ENCODE data around the gene MRPS22.

The MRPS22 gene

GRCh38 chr3:139343895-139344856 is at the start of gene MRPS22:
Gene MRPS22, plus strand, starts transcription at chr3:139344020. Its CDS starts 7 bp downstream, at chr3:139344027.
- H3K9me3 Mint-ChIP-seq, result peaks cover 3 to 4% of the 10 kb centered on the region in 2 donors
- peak within 1 kb of the TSS in 1 of 2 donors; percentile 46 for H3K4me3 Mint-ChIP-seq
- peaks cover 8 to 13% of the 10 kb centered on the region in 2 donors for H3K36me3 Mint-ChIP-seq
- H3K27me3 Mint-ChIP-seq, result peaks cover 6 to 19% of the 10 kb centered on the region in 2 donors
- peak; percentile 98 for ATAC-seq (replicated peaks)
- H3K27ac Mint-ChIP-seq, result peak within 1 kb of the TSS; percentile 66
- peaks cover 0 to 7% of the 10 kb centered on the region in 2 donors for H3K4me1 Mint-ChIP-seq
- peak; percentile 82 for DNase-seq

DNA sequence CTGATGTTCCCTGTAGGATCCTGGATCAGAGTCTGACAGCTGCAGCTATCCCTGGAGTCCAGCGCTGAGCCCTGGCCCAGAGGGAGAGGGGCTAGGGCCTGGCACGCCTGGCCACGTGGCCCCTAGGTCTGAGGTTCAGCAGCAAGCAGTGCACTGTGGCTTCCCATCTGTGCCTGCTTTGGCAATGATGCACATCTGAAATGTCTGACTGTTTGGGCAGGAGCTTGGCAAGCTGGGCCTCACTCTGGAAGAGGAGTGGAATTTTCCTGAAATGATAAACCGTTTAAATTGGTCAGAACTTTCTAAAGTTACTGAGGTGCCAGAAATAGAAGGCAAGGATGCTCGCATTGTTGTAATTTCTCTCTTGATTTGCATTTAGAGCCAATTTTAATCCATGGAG is 48.8 kb upstream of the MRPS22 start:
- Mint-ChIP-seq H3K36me3 (no peaks in the 10 kb centered on the region), H3K9me3 (no peaks in the 10 kb centered on the region), H3K4me1 (no peaks in the 10 kb centered on the region), H3K27me3 (peaks cover 0 to 12% of the 10 kb centered on the region in 2 donors), H3K4me3 (no peak overlapping the region), H3K27ac (no peak overlapping the region)
- ATAC-seq (replicated peaks) (no peak), DNase-seq (no peak)

- DNase-seq (no peak), ATAC-seq (replicated peaks) (no peak)
- H3K4me3 Mint-ChIP-seq, result no peak overlapping the region
- H3K27me3 Mint-ChIP-seq, result peaks cover 0 to 12% of the 10 kb centered on the region in 2 donors
- no peaks in the 10 kb centered on the region for H3K4me1 Mint-ChIP-seq
- no peaks in the 10 kb centered on the region for H3K36me3 Mint-ChIP-seq
- no peak overlapping the region for H3K27ac Mint-ChIP-seq
- H3K9me3 Mint-ChIP-seq, result no peaks in the 10 kb centered on the region
Measured at GRCh38 chr3:139296141-139296718, 47.6 kb upstream of the MRPS22 start.

GRCh38 chr3:139297588-139298311 is 46.1 kb upstream of the MRPS22 start:
- no peak for ATAC-seq (replicated peaks)
- Mint-ChIP-seq H3K27ac (no peak overlapping the region), H3K36me3 (no peaks in the 10 kb centered on the region), H3K9me3 (no peaks in the 10 kb centered on the region), H3K4me1 (no peaks in the 10 kb centered on the region), H3K4me3 (no peak overlapping the region), H3K27me3 (peaks cover 7 to 16% of the 10 kb centered on the region in 2 donors)
- no peak for DNase-seq

GRCh38 chr3:139299261-139300132 is 44.3 kb upstream of the MRPS22 start:
- no peaks in the 10 kb centered on the region for H3K9me3 Mint-ChIP-seq
- H3K27ac Mint-ChIP-seq, result no peak overlapping the region
- ATAC-seq (replicated peaks) (no peak), DNase-seq (no peak)
- H3K4me3 Mint-ChIP-seq, result no peak overlapping the region
- H3K27me3 Mint-ChIP-seq, result peaks cover 9 to 18% of the 10 kb centered on the region in 2 donors
- peaks cover 0 to 2% of the 10 kb centered on the region in 2 donors for H3K4me1 Mint-ChIP-seq
- H3K36me3 Mint-ChIP-seq, result no peaks in the 10 kb centered on the region

GRCh38 chr3:139300416-139300815 is 43.4 kb upstream of the MRPS22 start:
- Mint-ChIP-seq H3K9me3 (no peaks in the 10 kb centered on the region), H3K27ac (no peak overlapping the region), H3K4me1 (peaks cover 0 to 3% of the 10 kb centered on the region in 2 donors), H3K27me3 (peaks cover 9 to 10% of the 10 kb centered on the region in 2 donors), H3K36me3 (no peaks in the 10 kb centered on the region), H3K4me3 (no peak overlapping the region)
- DNase-seq (no peak), ATAC-seq (replicated peaks) (no peak)

- ATAC-seq (replicated peaks), result no peak
- H3K4me1 Mint-ChIP-seq, result peaks cover 0 to 3% of the 10 kb centered on the region in 2 donors
- no peaks in the 10 kb centered on the region for H3K9me3 Mint-ChIP-seq
- H3K27ac Mint-ChIP-seq, result no peak overlapping the region
- no peaks in the 10 kb centered on the region for H3K36me3 Mint-ChIP-seq
- H3K27me3 Mint-ChIP-seq, result peaks cover 9% of the 10 kb centered on the region in 2 donors
- H3K4me3 Mint-ChIP-seq, result no peak overlapping the region
- DNase-seq, result no peak
Measured at GRCh38 chr3:139301183-139301582, 42.6 kb upstream of the MRPS22 start.

GRCh38 chr3:139301654-139302053 is 42.2 kb upstream of the MRPS22 start:
- Mint-ChIP-seq H3K36me3 (no peaks in the 10 kb centered on the region), H3K9me3 (no peaks in the 10 kb centered on the region), H3K4me3 (no peak overlapping the region), H3K27ac (no peak overlapping the region), H3K4me1 (peaks cover 0 to 3% of the 10 kb centered on the region in 2 donors), H3K27me3 (peaks cover 9 to 11% of the 10 kb centered on the region in 2 donors)
- no peak for DNase-seq
- no peak for ATAC-seq (replicated peaks)

DNA sequence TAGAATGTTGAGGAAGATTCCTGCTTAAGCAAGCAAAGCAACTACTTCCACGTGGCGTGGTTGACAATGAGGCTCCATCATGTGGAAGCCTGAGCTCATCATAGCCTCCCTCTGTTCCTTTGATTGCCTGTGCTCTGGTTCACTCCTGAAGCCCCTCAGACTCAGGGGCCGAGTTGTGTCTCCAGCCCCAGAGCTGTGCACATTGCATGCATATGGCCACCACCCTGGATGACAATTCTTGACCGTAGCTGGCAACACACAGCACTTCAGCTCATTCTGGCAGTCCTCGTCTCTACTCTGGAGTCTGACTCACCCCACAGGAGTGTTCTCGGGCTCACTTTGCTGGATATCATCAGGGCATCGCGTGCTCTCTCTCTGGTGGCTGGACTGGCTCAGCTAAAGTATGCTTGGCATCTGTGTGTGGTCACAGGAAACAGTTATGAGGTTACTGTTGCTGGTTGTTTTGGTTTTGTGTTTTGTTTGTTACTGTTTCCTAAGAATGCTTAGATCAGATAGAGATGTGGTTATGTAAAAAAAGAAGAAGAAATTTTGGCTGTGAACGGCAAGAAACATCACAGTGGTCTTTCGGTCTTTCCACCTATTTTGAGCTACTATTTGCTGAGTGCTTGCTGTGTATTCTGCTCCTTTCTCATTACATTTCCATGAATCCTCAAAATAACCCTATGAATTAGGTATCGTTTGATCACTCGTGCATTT is 41.6 kb upstream of the MRPS22 start:
- ATAC-seq (replicated peaks), result no peak
- Mint-ChIP-seq H3K4me3 (no peak overlapping the region), H3K9me3 (no peaks in the 10 kb centered on the region), H3K27ac (no peak overlapping the region), H3K4me1 (peaks cover 0 to 3% of the 10 kb centered on the region in 2 donors), H3K36me3 (no peaks in the 10 kb centered on the region), H3K27me3 (peaks cover 9 to 11% of the 10 kb centered on the region in 2 donors)
- DNase-seq, result no peak

GRCh38 chr3:139302801-139303113 is 41.1 kb upstream of the MRPS22 start:
- peaks cover 9 to 11% of the 10 kb centered on the region in 2 donors for H3K27me3 Mint-ChIP-seq
- H3K4me3 Mint-ChIP-seq, result no peak overlapping the region
- H3K27ac Mint-ChIP-seq, result no peak overlapping the region
- H3K9me3 Mint-ChIP-seq, result no peaks in the 10 kb centered on the region
- no peaks in the 10 kb centered on the region for H3K36me3 Mint-ChIP-seq
- H3K4me1 Mint-ChIP-seq, result peaks cover 0 to 3% of the 10 kb centered on the region in 2 donors
- no peak for ATAC-seq (replicated peaks)
- no peak for DNase-seq

- H3K4me3 Mint-ChIP-seq, result no peak overlapping the region
- H3K9me3 Mint-ChIP-seq, result no peaks in the 10 kb centered on the region
- no peak for DNase-seq
- H3K27me3 Mint-ChIP-seq, result peaks cover 9 to 11% of the 10 kb centered on the region in 2 donors
- no peak overlapping the region for H3K27ac Mint-ChIP-seq
- no peak for ATAC-seq (replicated peaks)
- no peaks in the 10 kb centered on the region for H3K36me3 Mint-ChIP-seq
- peaks cover 0 to 3% of the 10 kb centered on the region in 2 donors for H3K4me1 Mint-ChIP-seq
Measured at GRCh38 chr3:139303216-139303615, 40.6 kb upstream of the MRPS22 start.

GRCh38 chr3:139304383-139304782 is 39.4 kb upstream of the MRPS22 start:
- no peak overlapping the region for H3K4me3 Mint-ChIP-seq
- H3K9me3 Mint-ChIP-seq, result no peaks in the 10 kb centered on the region
- H3K36me3 Mint-ChIP-seq, result no peaks in the 10 kb centered on the region
- no peak for ATAC-seq (replicated peaks)
- H3K4me1 Mint-ChIP-seq, result peaks cover 0 to 3% of the 10 kb centered on the region in 2 donors
- DNase-seq, result no peak
- no peak overlapping the region for H3K27ac Mint-ChIP-seq
- peaks cover 15 to 17% of the 10 kb centered on the region in 2 donors for H3K27me3 Mint-ChIP-seq

- peaks cover 15 to 17% of the 10 kb centered on the region in 2 donors for H3K27me3 Mint-ChIP-seq
- no peaks in the 10 kb centered on the region for H3K9me3 Mint-ChIP-seq
- no peak overlapping the region for H3K27ac Mint-ChIP-seq
- H3K4me1 Mint-ChIP-seq, result peaks cover 0 to 3% of the 10 kb centered on the region in 2 donors
- ATAC-seq (replicated peaks) (no peak), DNase-seq (no peak)
- no peaks in the 10 kb centered on the region for H3K36me3 Mint-ChIP-seq
- H3K4me3 Mint-ChIP-seq, result no peak overlapping the region
Measured at GRCh38 chr3:139306078-139306477, 37.7 kb upstream of the MRPS22 start.
